ENCODE results near the gene RXFP4. TPM values are rescaled to one million over a fixed set of nuclear protein-coding genes. Genes with fewer than 3 reads are reported as not detected.
A peak's percentile ranks its signal among the peaks of the same experiment; 100 is the strongest.

Gene RXFP4
- not detected in 2 replicates for total RNA-seq

GRCh38 chr1:155940993-155941844 lies at the start of gene RXFP4:
Gene RXFP4, plus strand, starts transcription at chr1:155941638. Its CDS starts 72 bp downstream, at chr1:155941710.

GRCh38 chr1:155911156-155912055 lies 30.0 kb upstream of the RXFP4 start, which contains the start of gene RIT1:
Gene RIT1, minus strand, starts transcription at chr1:155911349. Its CDS starts 588 bp downstream, at chr1:155910761.

GRCh38 chr1:155934097-155934935 lies 7.1 kb upstream of the RXFP4 start, which contains the start of gene KHDC4:
Gene KHDC4, minus strand, starts transcription at chr1:155934413. Its CDS starts 40 bp downstream, at chr1:155934373.

GRCh38 chr1:155978325-155978972 lies 37.0 kb downstream of the RXFP4 start, which contains the start of gene ARHGEF2:
Gene ARHGEF2, minus strand, starts transcription at chr1:155978547. Its CDS starts 120 bp downstream, at chr1:155978427.

Small RNA genes within 50 kb of the gene (small RNA-seq; reads per million reads assigned to genes)
- gene MIR6738, result not detected
- gene RF00015, result not detected
- gene SCARNA4, result not detected
- gene SNORA80E, result 188 reads per million, percentile 99 among the genes with 10 or more reads in this experiment

Other genes with a start within 250 kb of the RXFP4 start
- gene GON4L, start 84.4 kb upstream of the RXFP4 start, total RNA-seq, result 48.1 and 50.3 TPM in 2 replicates
- gene SYT11, start 82.1 kb upstream of the RXFP4 start, total RNA-seq, result 36.2 and 39.1 TPM in 2 replicates
- gene RIT1, start 30.3 kb upstream of the RXFP4 start, total RNA-seq, result 30.0 and 35.0 TPM in 2 replicates
- gene KHDC4, start 7.2 kb upstream of the RXFP4 start, total RNA-seq, result 49.7 and 55.1 TPM in 2 replicates
- 127 TPM in 2 replicates for gene ARHGEF2, start 36.9 kb downstream of the RXFP4 start, total RNA-seq
- gene SSR2, start 79.3 kb downstream of the RXFP4 start, total RNA-seq, result 552 and 669 TPM in 2 replicates
- gene UBQLN4, start 112.2 kb downstream of the RXFP4 start, total RNA-seq, result 28.6 and 32.5 TPM in 2 replicates
- 42.2 and 45.9 TPM in 2 replicates for gene LAMTOR2, start 113.1 kb downstream of the RXFP4 start, total RNA-seq
- not detected in 2 replicates for gene RAB25, start 119.5 kb downstream of the RXFP4 start, total RNA-seq
- gene MEX3A, start 140.8 kb downstream of the RXFP4 start, total RNA-seq, result 7.8 and 8.3 TPM in 2 replicates
- gene LMNA, start 173.1 kb downstream of the RXFP4 start, total RNA-seq, result 677 and 814 TPM in 2 replicates
- gene SEMA4A, start 211.9 kb downstream of the RXFP4 start, total RNA-seq, result 0.80 and 1.0 TPM in 2 replicates

Measured in thoracic aorta endothelial cell (primary cell).